Liver (tissue), 3 donors: ENCODE data around the gene PDLIM3.

Source experiments
- ATF3 ChIP-seq: IDR thresholded peaks from 2 replicates; pipeline ENCODE4 v1.6.1; 2016; ENCODE audit warnings: antibody characterized with exemption
- CTCF ChIP-seq: fragments of 150-350 bp; IDR thresholded peaks from 2 replicates; pipeline ENCODE4 v1.5.1; 2017; ENCODE audit warnings: improper control_type of control experiment, low read depth, low read length; ENCODE audit not compliant: missing input control
- EGR1 ChIP-seq, 2 donors: IDR thresholded peaks; 2 replicates each; pipeline ENCODE4 v1.6.1; 2016 to 2018; ENCODE audit warnings: antibody characterized with exemption in 2 of 2, low read depth in 2 of 2
- FOXA1 ChIP-seq: IDR thresholded peaks from 2 replicates; pipeline ENCODE4 v1.6.1; 2016; ENCODE audit warnings: antibody characterized with exemption
- FOXA2 ChIP-seq: IDR thresholded peaks from 2 replicates; pipeline ENCODE4 v1.6.1; 2016; ENCODE audit warnings: antibody characterized with exemption
- GABPA ChIP-seq, 2 donors: IDR thresholded peaks in 1 of 2; conservative IDR thresholded peaks in 1 of 2; 2 replicates each; pipeline ENCODE4 v1.6.1; 2016; ENCODE audit warnings: antibody characterized with exemption in 2 of 2, mild to moderate bottlenecking in 1 of 2, moderate library complexity in 1 of 2
- MAX ChIP-seq: IDR thresholded peaks from 2 replicates; pipeline ENCODE4 v1.6.1; 2016; ENCODE audit warnings: antibody characterized with exemption
- RAD21 ChIP-seq, 2 donors: IDR thresholded peaks; 2 replicates each; pipeline ENCODE4 v1.6.1; 2016; ENCODE audit warnings: antibody characterized with exemption in 2 of 2, mild to moderate bottlenecking in 2 of 2
- REST ChIP-seq: IDR thresholded peaks from 2 replicates; pipeline ENCODE4 v1.6.1; 2016; ENCODE audit warnings: antibody characterized with exemption, mild to moderate bottlenecking
- TAF1 ChIP-seq: conservative IDR thresholded peaks from 2 replicates; pipeline ENCODE4 v1.6.1; 2016; ENCODE audit warnings: antibody characterized with exemption, mild to moderate bottlenecking
- YY1 ChIP-seq: IDR thresholded peaks from 2 replicates; pipeline ENCODE4 v1.6.1; 2016; ENCODE audit warnings: antibody characterized with exemption, mild to moderate bottlenecking
- donor health status: healthy.
- donor health status: healthy.

DNA sequence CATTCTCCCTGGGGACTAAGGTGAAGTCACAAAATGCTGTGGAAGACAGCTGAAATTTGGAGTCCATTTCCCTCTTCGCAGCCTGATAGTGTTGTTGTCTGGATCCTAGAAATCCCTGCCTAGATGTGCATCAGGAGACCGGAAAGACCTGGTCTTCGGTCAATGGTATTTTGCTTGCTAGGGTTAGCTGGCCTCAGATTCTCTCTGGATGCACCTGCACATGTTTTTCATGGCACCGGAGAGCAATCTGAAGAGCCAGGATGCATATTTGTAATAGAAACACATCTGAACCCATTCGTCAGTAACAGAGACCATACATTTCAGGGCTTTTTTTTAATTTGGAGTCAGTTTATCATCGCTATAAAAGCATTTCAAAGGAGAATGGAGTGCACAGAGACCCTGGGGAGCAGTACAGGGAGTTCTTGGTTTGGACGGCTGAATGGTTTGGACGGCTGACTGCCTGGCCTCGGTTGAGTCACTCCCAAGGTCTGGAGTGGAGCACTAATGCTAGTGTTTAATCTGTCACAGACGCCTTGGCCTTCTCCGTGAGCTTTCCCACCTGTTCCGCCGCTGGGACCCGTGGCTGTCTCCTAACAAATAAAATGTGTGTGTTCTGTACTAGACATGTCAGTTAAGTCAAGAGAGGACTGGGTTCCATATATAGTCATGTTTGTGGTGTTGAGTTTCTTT, 7.5 kb upstream of the PDLIM3 start:
- TF ChIP-seq CTCF (no peak), RAD21 (IDR thresholded peaks at IDR 0.05) (no peak), GABPA (IDR thresholded peaks at IDR 0.05 in 1 of 2, conservative IDR thresholded peaks at IDR 0.05 in 1 of 2) (no peak), YY1 (no peak), TAF1 (no peak), FOXA1 (no peak), REST (no peak), FOXA2 (no peak), ATF3 (no peak), EGR1 (IDR thresholded peaks at IDR 0.05; ENCODE audit: low read depth in 2 of 2) (no peak), MAX (no peak)
